ENCODE measurements around the gene GUCY1A2.
"Not testable (repeated sequence)": the region's sequence is repeated elsewhere in the genome, so short reads cannot be mapped to it uniquely, and the experiment has no call there.

GUCY1A2 gene

DNA sequence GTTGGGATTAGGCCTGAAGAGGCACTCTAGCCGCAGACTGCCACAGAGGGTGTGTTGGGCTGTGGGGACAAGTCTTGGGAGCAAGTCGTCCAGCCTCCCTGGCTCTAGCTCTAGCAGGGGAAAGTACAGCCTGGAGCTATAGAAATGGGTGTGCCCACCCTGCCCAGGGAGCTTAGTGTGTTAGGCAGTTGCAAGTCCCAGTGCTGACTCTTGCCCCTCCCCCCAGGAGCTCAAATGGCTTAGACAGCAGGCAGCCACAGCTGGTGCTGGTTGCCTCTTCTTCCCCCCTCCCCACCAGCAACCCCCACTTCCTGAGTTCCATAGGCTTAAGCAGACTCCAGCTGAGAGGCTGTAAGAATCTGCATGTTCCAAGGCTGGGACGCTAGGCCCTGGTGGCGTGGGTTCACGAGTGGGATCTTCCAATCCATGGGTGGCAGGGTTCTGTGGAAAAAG, 61.2 kb downstream of the GUCY1A2 start:
- TF ChIP-seq GATA1 (IDR thresholded peaks at IDR 0.05; ENCODE audit: low read depth, low read length) (no peak), POLR2A (IDR thresholded peaks at IDR 0.05; ENCODE audit: low read length) (no peak)
- DNase-seq = no peak

DNA sequence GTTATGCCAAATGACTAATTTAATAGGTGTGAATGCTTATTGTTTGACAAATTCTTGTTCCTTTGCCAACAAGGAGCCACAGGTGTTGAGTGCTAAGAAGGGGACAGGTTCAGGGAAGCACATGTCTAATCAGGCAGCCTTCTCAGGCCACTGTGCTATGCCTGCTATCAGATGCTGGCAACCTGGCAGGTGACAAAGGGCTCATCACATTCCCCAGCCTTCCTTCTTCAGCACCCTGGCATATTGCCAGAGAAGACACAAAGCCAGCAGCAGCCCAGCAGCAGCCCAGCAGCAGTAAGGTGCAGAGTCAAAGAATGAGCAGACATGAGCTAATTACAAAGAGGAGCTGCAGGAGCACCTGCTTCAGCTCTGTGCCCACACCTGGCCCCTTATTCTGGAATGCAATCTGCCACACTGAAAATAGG, 68.2 kb downstream of the GUCY1A2 start:
- no peak for TF ChIP-seq POLR2A (IDR thresholded peaks at IDR 0.05; ENCODE audit: low read length)
- no peak for TF ChIP-seq GATA1 (IDR thresholded peaks at IDR 0.05; ENCODE audit: low read depth, low read length)
- no peak for DNase-seq

DNA sequence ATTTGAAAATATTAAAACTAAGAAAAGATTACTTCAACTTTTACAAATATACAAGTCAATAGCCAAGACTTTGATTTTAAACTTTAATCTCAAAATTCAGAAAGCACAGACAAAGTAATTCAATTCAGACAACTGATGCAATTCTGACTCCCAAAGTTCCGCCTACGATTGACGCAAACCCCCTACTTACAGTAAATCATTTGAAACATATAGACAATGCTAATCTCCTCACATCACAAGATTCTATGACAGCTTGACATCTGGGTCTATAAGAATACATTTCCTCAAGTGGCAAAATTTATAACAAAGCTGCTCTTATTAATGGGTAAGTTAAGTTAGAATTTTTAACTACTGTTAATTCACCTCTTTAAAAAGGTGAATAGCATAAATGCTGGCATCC, 75.2 kb downstream of the GUCY1A2 start:
- TF ChIP-seq GATA1 (IDR thresholded peaks at IDR 0.05; ENCODE audit: low read depth, low read length) (no peak), POLR2A (IDR thresholded peaks at IDR 0.05; ENCODE audit: low read length) (no peak)
- no peak for DNase-seq

DNA sequence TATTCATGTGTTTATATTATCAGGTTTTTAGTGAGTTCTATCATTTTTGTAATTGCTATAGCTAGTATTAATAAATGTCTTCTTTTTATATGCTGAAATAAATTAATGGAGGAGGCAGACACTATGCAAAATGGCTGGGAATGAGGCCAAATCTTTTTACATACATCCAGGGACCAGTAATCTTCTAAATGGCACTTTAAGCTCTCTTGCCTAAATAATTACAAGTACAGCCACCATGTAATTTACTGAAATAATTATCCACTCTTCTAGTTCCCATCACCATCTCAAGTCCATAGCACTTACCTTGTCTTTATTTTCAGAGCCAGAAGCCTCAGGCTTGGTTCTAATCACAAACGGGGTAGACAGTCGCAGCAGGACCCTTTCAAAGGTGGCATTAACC, 79.1 kb downstream of the GUCY1A2 start:
- DNase-seq = no peak
- TF ChIP-seq GATA1 (IDR thresholded peaks at IDR 0.05; ENCODE audit: low read depth, low read length) (no peak), POLR2A (IDR thresholded peaks at IDR 0.05; ENCODE audit: low read length) (no peak)

DNA sequence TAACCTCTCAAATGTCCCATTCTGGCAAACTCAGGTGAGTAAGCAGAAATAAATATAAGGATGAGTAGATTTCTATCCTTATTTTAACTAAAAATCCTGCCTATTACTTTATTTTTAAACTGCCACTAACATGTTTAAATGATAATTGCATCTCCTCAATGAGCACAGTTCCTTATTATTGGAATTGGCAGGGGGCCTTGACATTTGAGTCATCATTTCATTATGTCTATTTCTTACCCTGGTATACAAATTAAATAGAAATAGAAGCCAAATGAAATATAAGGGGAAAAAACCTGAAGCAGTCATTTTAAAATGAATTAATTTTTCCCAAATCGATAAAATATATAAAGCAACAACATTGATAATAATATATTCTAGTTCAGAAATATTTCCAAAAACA, 81.2 kb downstream of the GUCY1A2 start:
- TF ChIP-seq POLR2A (IDR thresholded peaks at IDR 0.05; ENCODE audit: low read length) (no peak), GATA1 (IDR thresholded peaks at IDR 0.05; ENCODE audit: low read depth, low read length) (no peak)
- no peak for DNase-seq

DNA sequence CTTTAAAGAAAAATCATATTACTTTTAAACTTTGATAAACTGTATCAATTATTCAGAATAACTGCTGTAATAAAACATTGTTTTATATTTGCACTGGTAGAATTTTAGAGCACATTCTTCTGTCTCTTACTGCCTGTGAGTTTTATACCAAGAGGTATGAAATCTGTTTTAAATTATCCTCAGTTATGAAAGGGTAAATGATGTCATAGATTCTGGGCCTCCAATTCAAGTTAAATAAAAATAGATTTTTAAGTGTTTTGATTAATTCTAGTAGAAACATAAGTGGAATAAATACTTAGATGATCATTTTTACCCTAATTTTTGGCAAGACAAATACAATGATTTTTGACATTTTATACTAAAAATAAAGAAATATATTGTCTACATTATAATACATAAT, 93.0 kb downstream of the GUCY1A2 start:
- DNase-seq = no peak

DNA sequence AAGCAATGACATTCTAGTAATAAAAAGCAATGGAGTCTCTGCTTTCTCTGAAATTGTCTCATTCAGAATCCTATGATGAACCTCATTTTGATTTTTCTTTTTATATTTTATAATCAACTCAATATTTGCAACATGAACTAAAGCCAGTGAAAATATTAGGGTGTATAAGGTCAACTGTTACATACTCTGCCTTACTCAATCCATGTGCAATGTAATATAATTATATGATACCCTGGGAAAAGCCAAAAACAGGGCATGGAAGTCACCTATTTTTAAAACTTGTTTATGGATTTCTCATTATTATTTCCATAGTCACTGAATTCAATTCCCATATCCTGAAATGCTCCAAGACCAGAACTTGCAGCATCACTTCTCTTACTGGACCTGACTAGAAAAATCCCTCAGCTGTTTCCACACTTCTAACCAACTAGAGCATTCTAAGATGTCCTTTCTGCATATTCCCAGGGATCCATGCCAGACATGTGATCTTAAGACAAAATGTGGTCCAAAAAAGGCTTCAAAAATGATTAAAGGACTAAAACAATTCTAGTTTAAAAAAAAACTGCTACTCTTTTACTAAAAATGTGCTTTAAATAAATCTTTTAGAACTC, 97.3 kb downstream of the GUCY1A2 start:
- no peak for TF ChIP-seq POLR2A (IDR thresholded peaks at IDR 0.05; ENCODE audit: low read length)
- TF ChIP-seq GATA1 (IDR thresholded peaks at IDR 0.05; ENCODE audit: low read depth, low read length) = no peak
- DNase-seq = no peak

More for the DNA sequence above, 93.0 kb downstream of the GUCY1A2 start:
- TF ChIP-seq POLR2A (IDR thresholded peaks at IDR 0.05; ENCODE audit: low read length) (no peak), GATA1 (IDR thresholded peaks at IDR 0.05; ENCODE audit: low read depth, low read length) (no peak)

DNA sequence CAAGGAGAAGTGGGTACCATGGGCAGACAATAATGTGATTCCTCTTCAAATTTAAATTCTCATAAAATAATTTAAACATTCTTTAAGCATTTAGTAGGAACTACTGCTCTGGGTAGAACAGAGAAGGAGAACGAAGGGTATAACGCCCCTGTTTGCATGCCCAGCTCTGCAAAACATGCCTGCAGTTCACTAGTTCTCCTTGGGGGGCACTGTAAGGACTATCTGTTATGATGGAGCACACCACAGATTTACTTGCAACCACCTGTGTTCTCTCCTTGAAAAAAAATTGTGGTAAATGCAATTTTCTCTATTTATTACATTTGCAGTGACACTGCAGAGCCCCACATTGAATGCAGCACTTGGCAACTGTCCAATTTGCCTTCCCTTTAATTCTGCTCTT, 100.3 kb downstream of the GUCY1A2 start:
- TF ChIP-seq POLR2A (IDR thresholded peaks at IDR 0.05; ENCODE audit: low read length) (no peak), GATA1 (IDR thresholded peaks at IDR 0.05; ENCODE audit: low read depth, low read length) (no peak)
- DNase-seq = no peak

DNA sequence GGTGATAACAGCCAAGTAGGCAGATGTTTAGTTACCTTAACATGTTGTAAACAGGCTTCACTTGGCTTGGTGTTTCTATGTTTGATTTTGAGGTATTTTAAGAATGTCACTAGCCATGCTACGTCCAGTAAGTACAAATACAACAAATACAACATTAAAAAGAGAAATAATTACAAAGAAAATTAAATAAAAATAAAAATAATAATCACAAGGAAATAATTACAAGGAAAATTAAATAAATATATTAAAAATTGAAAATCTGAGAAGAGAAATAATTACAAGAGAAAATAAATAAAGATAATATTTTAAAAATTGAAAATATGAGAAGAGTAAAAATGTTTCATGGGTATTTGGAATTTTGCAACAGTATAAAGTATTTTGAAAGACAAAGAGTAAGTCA, 103.9 kb downstream of the GUCY1A2 start:
- DNase-seq = no peak
- TF ChIP-seq GATA1 (IDR thresholded peaks at IDR 0.05; ENCODE audit: low read depth, low read length) = no peak
- no peak for TF ChIP-seq POLR2A (IDR thresholded peaks at IDR 0.05; ENCODE audit: low read length)

DNA sequence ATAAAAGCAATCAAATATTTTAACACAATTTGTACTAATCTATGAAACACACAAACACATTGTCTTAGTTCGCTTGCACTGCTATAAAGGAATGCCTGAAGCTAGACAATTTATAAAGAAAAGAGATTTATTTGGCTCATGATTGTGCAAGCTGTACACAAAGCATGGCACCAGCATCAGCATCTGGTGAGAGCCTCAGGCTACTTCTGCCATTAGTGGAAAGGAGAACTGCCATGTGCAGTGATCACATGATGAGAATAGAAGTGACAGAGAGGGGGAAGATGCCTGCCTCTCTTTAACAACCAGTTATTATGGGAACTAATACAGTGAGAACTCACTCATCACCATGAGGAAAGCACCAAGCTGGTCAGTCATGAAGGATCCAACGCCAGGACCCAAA, 105.1 kb downstream of the GUCY1A2 start:
- TF ChIP-seq POLR2A (IDR thresholded peaks at IDR 0.05; ENCODE audit: low read length) (no peak), GATA1 (IDR thresholded peaks at IDR 0.05; ENCODE audit: low read depth, low read length) (no peak)
- DNase-seq = no peak

DNA sequence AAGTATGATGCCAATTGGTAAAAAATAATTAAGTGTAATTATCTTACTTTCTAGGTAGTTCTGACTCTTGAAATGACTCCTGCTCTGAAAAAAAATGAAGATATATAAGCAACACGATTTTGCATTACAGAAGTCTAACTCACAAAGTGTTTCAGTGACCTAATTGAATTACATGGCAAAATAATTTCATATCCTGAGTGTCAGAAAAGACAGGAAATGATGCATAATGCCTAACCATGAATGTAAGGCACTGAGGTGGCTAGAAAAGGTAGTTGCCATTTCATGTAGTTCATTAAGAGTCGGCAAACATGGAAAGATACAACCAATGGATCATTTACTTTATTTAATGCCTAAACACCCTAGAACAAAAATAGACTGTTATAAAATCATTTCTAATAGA, 113.5 kb downstream of the GUCY1A2 start:
- TF ChIP-seq GATA1 (IDR thresholded peaks at IDR 0.05; ENCODE audit: low read depth, low read length) (no peak), POLR2A (IDR thresholded peaks at IDR 0.05; ENCODE audit: low read length) (no peak)
- DNase-seq = no peak

DNA sequence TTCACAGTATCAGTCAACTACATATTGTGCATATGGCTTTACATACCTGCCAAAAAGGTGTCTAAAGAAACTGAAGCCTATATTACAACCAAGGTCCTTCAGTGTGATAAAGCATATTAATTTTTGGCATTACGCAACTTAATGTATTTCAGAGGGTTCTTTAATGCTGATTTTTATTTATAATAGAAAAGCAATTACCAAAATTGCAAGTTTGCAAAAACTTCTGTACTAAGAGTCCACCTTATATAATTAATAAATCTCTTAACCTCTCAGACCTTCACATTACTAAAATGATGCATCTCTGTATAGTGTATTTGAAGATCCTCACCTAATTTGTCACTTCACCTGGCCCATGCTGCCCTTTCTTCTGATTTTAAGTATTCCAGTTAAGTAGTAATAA, 128.6 kb downstream of the GUCY1A2 start:
- TF ChIP-seq GATA1 (IDR thresholded peaks at IDR 0.05; ENCODE audit: low read depth, low read length) (no peak), POLR2A (IDR thresholded peaks at IDR 0.05; ENCODE audit: low read length) (no peak)
- DNase-seq = no peak

DNA sequence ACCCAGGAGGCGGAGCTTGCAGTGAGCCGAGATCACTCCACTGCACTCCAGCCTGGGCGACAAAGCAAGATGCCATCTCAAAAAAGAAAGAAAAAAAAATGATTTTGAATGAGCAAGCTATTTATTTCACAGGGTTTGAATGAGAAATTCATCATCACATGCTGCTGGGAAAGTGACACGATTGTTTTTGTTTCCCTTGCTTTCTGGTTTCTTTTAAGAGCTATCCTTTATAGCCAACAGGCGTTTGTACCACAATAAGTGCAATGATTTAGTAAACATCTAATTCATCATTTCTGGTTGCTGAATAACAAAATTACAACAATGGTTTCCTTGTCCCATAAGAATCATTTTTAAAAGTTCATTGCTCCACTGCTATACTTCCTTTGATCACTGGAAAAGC, 129.9 kb downstream of the GUCY1A2 start:
- DNase-seq = no peak
- no peak for TF ChIP-seq POLR2A (IDR thresholded peaks at IDR 0.05; ENCODE audit: low read length)
- no peak for TF ChIP-seq GATA1 (IDR thresholded peaks at IDR 0.05; ENCODE audit: low read depth, low read length)

DNA sequence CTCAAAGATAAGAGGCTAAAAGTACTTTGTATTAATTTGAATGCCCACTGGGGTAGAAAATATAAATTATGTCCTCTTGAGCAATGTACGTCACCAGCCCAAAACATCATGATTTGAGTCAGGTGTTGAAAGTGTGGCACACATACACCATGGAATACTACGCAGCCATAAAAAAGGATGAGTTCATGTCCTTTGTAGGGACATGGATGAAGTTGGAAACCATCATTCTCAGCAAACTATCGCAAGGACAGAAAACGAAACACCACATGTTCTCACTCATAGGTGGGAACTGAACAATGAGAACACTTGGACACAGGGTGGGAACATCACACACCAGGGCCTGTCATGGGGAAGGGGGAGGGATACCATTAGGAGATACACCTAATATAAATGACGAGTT, 134.6 kb downstream of the GUCY1A2 start:
- not testable (repeated sequence) for DNase-seq

DNA sequence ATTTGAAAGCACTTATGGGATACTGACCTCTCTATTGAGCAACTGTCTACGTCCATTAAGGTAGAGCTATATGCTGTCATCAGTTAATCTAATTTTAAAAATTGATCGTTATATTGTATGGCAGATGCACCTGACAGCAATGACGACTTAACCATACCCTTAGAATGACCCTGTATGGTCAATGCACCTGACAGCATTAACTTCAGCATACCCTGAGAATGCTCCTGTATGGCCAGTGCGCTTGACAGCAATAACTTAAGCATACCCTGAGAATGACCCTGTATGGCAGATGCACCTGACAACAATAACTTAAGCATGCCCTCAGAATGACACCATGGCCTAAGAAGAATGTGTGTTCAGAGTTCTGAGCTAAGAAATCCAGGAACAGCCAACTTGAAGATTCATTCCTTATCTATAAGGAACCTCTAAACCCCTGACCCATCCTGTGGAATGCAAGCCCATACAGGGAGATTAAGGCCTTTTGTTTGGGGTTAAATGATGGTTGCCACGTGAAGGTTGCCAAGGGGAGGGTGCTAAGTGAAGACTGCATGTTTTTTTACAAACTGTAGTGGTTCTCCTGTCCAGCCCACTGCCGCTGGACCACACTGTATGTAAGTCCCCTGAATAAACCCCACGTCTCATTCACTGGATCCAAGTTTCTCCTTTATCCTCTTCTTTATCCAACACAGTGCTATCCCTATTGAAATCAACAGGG, 138.3 kb downstream of the GUCY1A2 start:
- no peak for TF ChIP-seq POLR2A (IDR thresholded peaks at IDR 0.05; ENCODE audit: low read length)
- no peak for TF ChIP-seq GATA1 (IDR thresholded peaks at IDR 0.05; ENCODE audit: low read depth, low read length)
- no peak for DNase-seq

All from erythroblast (primary cell).